ENCODE measurements around the gene SERPINB1.

Gene SERPINB1

DNA sequence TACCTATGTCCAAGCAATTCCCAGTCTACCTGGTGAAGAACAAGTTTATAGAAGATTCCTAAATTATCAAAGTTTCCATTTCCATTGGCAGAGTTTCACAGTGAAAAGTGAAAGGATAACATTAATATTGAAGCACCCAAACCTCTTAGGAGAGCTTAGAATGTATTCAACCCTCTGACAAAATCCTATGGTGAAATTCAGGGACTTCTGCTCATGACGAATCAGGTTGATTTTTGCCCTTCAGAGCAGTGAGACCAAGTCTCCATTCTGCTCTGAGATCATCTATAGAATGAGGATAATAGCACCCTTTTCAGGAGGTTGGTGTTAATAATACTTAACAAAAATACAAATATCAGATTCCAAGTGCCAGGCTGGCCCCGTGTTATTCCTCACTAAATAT, 15.5 kb downstream of the SERPINB1 start:
- H3K36me3 ChIP-seq (ENCODE audit: control insufficient read depth, low read length), result no peaks in the 10 kb centered on the region
- H3K4me3 ChIP-seq (ENCODE audit: low read length), result no peak overlapping the region
- no peaks in the 10 kb centered on the region for H3K9me3 ChIP-seq (ENCODE audit: control insufficient read depth, insufficient read depth, low read length)
- no peaks in the 10 kb centered on the region for H3K4me1 ChIP-seq (ENCODE audit: control insufficient read depth, low read length)
- no peaks in the 10 kb centered on the region for H3K9me2 ChIP-seq (replicated peaks; ENCODE audit: control insufficient read depth, low read length)
- H3F3A ChIP-seq (ENCODE audit: control insufficient read depth, insufficient read depth), result peaks cover 7% of the 10 kb centered on the region
- H3K27ac ChIP-seq (ENCODE audit: low read depth, low read length), result no peak overlapping the region
- no peak overlapping the region for H3K4me2 ChIP-seq (ENCODE audit: low read length)
- no peak for TF ChIP-seq CTCF (IDR thresholded peaks at IDR 0.05; ENCODE audit: low read depth, low read length, poor library complexity, severe bottlenecking)
- TF ChIP-seq EZH2phosphoT487 (IDR thresholded peaks at IDR 0.05; ENCODE audit: borderline replicate concordance, low read length), result no peak
- no peaks in the 10 kb centered on the region for H3K79me2 ChIP-seq (ENCODE audit: control insufficient read depth, low read length)
- H4K20me1 ChIP-seq (ENCODE audit: control insufficient read depth, insufficient read depth, low read depth, low read length), result no peaks in the 10 kb centered on the region
- H3K27me3 ChIP-seq (ENCODE audit: control insufficient read depth, low read length), result no peaks in the 10 kb centered on the region

- H3K36me3 ChIP-seq (ENCODE audit: control insufficient read depth, low read length), result no peaks in the 10 kb centered on the region
- H3K9me3 ChIP-seq (ENCODE audit: control insufficient read depth, insufficient read depth, low read length), result no peaks in the 10 kb centered on the region
- H3K27me3 ChIP-seq (ENCODE audit: control insufficient read depth, low read length), result peaks cover 2% of the 10 kb centered on the region; the same call in 1 of the 2 replicates
- TF ChIP-seq EZH2phosphoT487 (IDR thresholded peaks at IDR 0.05; ENCODE audit: borderline replicate concordance, low read length) (no peak), CTCF (IDR thresholded peaks at IDR 0.05; ENCODE audit: low read depth, low read length, poor library complexity, severe bottlenecking) (no peak)
- no peaks in the 10 kb centered on the region; the same call in 1 of the 2 replicates for H3F3A ChIP-seq (ENCODE audit: control insufficient read depth, insufficient read depth)
- no peak overlapping the region for H3K4me2 ChIP-seq (ENCODE audit: low read length)
- no peaks in the 10 kb centered on the region for H3K79me2 ChIP-seq (ENCODE audit: control insufficient read depth, low read length)
- no peaks in the 10 kb centered on the region for H3K4me1 ChIP-seq (ENCODE audit: control insufficient read depth, low read length)
- no peaks in the 10 kb centered on the region for H3K9me2 ChIP-seq (replicated peaks; ENCODE audit: control insufficient read depth, low read length)
- no peak overlapping the region for H3K4me3 ChIP-seq (ENCODE audit: low read length)
- no peaks in the 10 kb centered on the region for H4K20me1 ChIP-seq (ENCODE audit: control insufficient read depth, insufficient read depth, low read depth, low read length)
- H3K27ac ChIP-seq (ENCODE audit: low read depth, low read length), result no peak overlapping the region
Observed at GRCh38 chr6:2823104-2823850, 18.4 kb downstream of the SERPINB1 start.

- Histone ChIP-seq H3K4me1 (ENCODE audit: control insufficient read depth, low read length) (no peaks in the 10 kb centered on the region), H3K4me2 (ENCODE audit: low read length) (no peak overlapping the region)
- TF ChIP-seq CTCF (IDR thresholded peaks at IDR 0.05; ENCODE audit: low read depth, low read length, poor library complexity, severe bottlenecking) (no peak), EZH2phosphoT487 (IDR thresholded peaks at IDR 0.05; ENCODE audit: borderline replicate concordance, low read length) (no peak)
Observed at GRCh38 chr6:2821554-2821953, 20.1 kb downstream of the SERPINB1 start.

More at GRCh38 chr6:2821554-2821953, 20.1 kb downstream of the SERPINB1 start:
- Histone ChIP-seq H4K20me1 (ENCODE audit: control insufficient read depth, insufficient read depth, low read depth, low read length) (no peaks in the 10 kb centered on the region), H3K79me2 (ENCODE audit: control insufficient read depth, low read length) (no peaks in the 10 kb centered on the region), H3K36me3 (ENCODE audit: control insufficient read depth, low read length) (no peaks in the 10 kb centered on the region), H3F3A (ENCODE audit: control insufficient read depth, insufficient read depth) (no peaks in the 10 kb centered on the region), H3K4me3 (ENCODE audit: low read length) (no peak overlapping the region), H3K9me3 (ENCODE audit: control insufficient read depth, insufficient read depth, low read length) (0 out of 2 replicates have a peak, but pooled peaks cover 4% of the 10 kb centered on the region), H3K27me3 (ENCODE audit: control insufficient read depth, low read length) (peaks cover 3% of the 10 kb centered on the region; the same call in 1 of the 2 replicates), H3K9me2 (replicated peaks; ENCODE audit: control insufficient read depth, low read length) (no peaks in the 10 kb centered on the region), H3K27ac (ENCODE audit: low read depth, low read length) (no peak overlapping the region)

Data from DOHH2 (cell line).